Peyer's patch (tissue), 4 donors: ENCODE measurements around the gene PXDC1.

Experiments used
- CTCF ChIP-seq, 6 experiments: fragments of 450-650 bp in 4 of 6; fragments of 200-600 bp in 2 of 6; sonication (generic) in 1 of 6; IDR thresholded peaks; one replicate each; pipeline ENCODE4 v1.5.1; 2017 to 2019; ENCODE audit warnings: antibody characterized with exemption in 6 of 6, mild to moderate bottlenecking in 3 of 6, moderate library complexity in 1 of 6
- POLR2A ChIP-seq, 2 donors: fragments of 450-650 bp; IDR thresholded peaks; one replicate each; pipeline ENCODE4 v1.5.1; 2017; ENCODE audit warnings: antibody characterized with exemption in 2 of 2, mild to moderate bottlenecking in 2 of 2, moderate library complexity in 2 of 2

- TF ChIP-seq CTCF (IDR thresholded peaks at IDR 0.05) = no peak
- no peak for TF ChIP-seq POLR2A (IDR thresholded peaks at IDR 0.05)
These were observed 31.6 kb upstream of the PXDC1 start for GRCh38 chr6:3782876-3783832.
